Skeletal muscle satellite cell (primary cell): ENCODE data around the gene PRSS27.

Experiments
- H3K27me3 ChIP-seq: 2 replicates; pipeline ENCODE4 v1.7.0; 2013; ENCODE audit warnings: low read length; ENCODE audit not compliant: control insufficient read depth, insufficient read depth
- H3K36me3 ChIP-seq: 2 replicates; pipeline ENCODE4 v1.7.0; 2013; ENCODE audit warnings: mild to moderate bottlenecking, control low read depth, low read length; ENCODE audit not compliant: insufficient read depth
- H3K4me1 ChIP-seq: 2 replicates; pipeline ENCODE4 v1.7.0; 2013; ENCODE audit warnings: low read length; ENCODE audit not compliant: control insufficient read depth, insufficient read depth
- H3K4me2 ChIP-seq: 2 replicates; pipeline ENCODE4 v1.7.0; 2013; ENCODE audit warnings: mild to moderate bottlenecking, low read length
- H3K4me3 ChIP-seq: 2 replicates; pipeline ENCODE4 v1.7.0; 2013; ENCODE audit warnings: low read length
- H3K9ac ChIP-seq: 2 replicates; pipeline ENCODE4 v1.7.0; 2013; ENCODE audit warnings: mild to moderate bottlenecking, low read depth, low read length, moderate library complexity
- H3K9me3 ChIP-seq: replicated peaks from 2 replicates; pipeline ENCODE4 v1.7.0; 2013; ENCODE audit warnings: mild to moderate bottlenecking, control low read depth, low read length

The PRSS27 gene

GRCh38 chr16:2704983-2705275 lies 15.1 kb downstream of the PRSS27 start:
- H3K27me3 ChIP-seq = no peaks in the 10 kb centered on the region
- H3K9ac ChIP-seq = no peak overlapping the region
- no peak overlapping the region for H3K4me3 ChIP-seq
- no peaks in the 10 kb centered on the region for H3K9me3 ChIP-seq
- H3K4me2 ChIP-seq = no peak overlapping the region
- H3K36me3 ChIP-seq = peaks cover 79% of the 10 kb centered on the region
- H3K4me1 ChIP-seq = no peaks in the 10 kb centered on the region

- H3K9ac ChIP-seq = no peak overlapping the region
- no peak overlapping the region for H3K4me3 ChIP-seq
- H3K27me3 ChIP-seq = no peaks in the 10 kb centered on the region
- H3K4me1 ChIP-seq = peaks cover 5% of the 10 kb centered on the region
- H3K4me2 ChIP-seq = no peak overlapping the region
- H3K36me3 ChIP-seq = peaks cover 84% of the 10 kb centered on the region
- no peaks in the 10 kb centered on the region for H3K9me3 ChIP-seq
Observed at GRCh38 chr16:2704166-2704982, 15.7 kb downstream of the PRSS27 start.

- H3K4me2 ChIP-seq = no peak overlapping the region
- no peaks in the 10 kb centered on the region for H3K9me3 ChIP-seq
- peaks cover 85% of the 10 kb centered on the region for H3K36me3 ChIP-seq
- no peaks in the 10 kb centered on the region for H3K27me3 ChIP-seq
- peaks cover 13% of the 10 kb centered on the region for H3K4me1 ChIP-seq
- no peak overlapping the region for H3K9ac ChIP-seq
- no peak overlapping the region for H3K4me3 ChIP-seq
Observed at GRCh38 chr16:2702871-2703745, 16.9 kb downstream of the PRSS27 start.

- H3K9ac ChIP-seq = no peak overlapping the region
- no peak overlapping the region for H3K4me3 ChIP-seq
- H3K27me3 ChIP-seq = no peaks in the 10 kb centered on the region
- peaks cover 82% of the 10 kb centered on the region for H3K36me3 ChIP-seq
- H3K9me3 ChIP-seq = no peaks in the 10 kb centered on the region
- no peak overlapping the region for H3K4me2 ChIP-seq
- H3K4me1 ChIP-seq = peaks cover 13% of the 10 kb centered on the region
Observed at GRCh38 chr16:2702438-2702825, 17.6 kb downstream of the PRSS27 start.

- H3K4me1 ChIP-seq = peaks cover 13% of the 10 kb centered on the region
Observed at GRCh38 chr16:2701713-2702437, 18.1 kb downstream of the PRSS27 start.

GRCh38 chr16:2701272-2701671 lies 18.8 kb downstream of the PRSS27 start:
- Histone ChIP-seq H3K9me3 (no peaks in the 10 kb centered on the region), H3K4me1 (peaks cover 13% of the 10 kb centered on the region), H3K4me2 (no peak overlapping the region), H3K4me3 (no peak overlapping the region), H3K9ac (no peak overlapping the region), H3K27me3 (no peaks in the 10 kb centered on the region), H3K36me3 (peaks cover 85% of the 10 kb centered on the region)

More at GRCh38 chr16:2701713-2702437, 18.1 kb downstream of the PRSS27 start:
- H3K4me3 ChIP-seq = no peak overlapping the region
- no peak overlapping the region for H3K4me2 ChIP-seq
- H3K27me3 ChIP-seq = no peaks in the 10 kb centered on the region
- no peak overlapping the region for H3K9ac ChIP-seq
- H3K9me3 ChIP-seq = no peaks in the 10 kb centered on the region
- peaks cover 84% of the 10 kb centered on the region for H3K36me3 ChIP-seq

GRCh38 chr16:2700786-2701185 lies 19.2 kb downstream of the PRSS27 start:
- Histone ChIP-seq H3K36me3 (peaks cover 80% of the 10 kb centered on the region), H3K27me3 (no peaks in the 10 kb centered on the region), H3K4me2 (no peak overlapping the region)

GRCh38 chr16:2699791-2700600 lies 20.0 kb downstream of the PRSS27 start:
- H3K9me3 ChIP-seq = no peaks in the 10 kb centered on the region
- H3K4me1 ChIP-seq = peaks cover 13% of the 10 kb centered on the region
- H3K9ac ChIP-seq = no peak overlapping the region
- H3K36me3 ChIP-seq = peaks cover 73% of the 10 kb centered on the region
- no peak overlapping the region for H3K4me2 ChIP-seq
- H3K27me3 ChIP-seq = no peaks in the 10 kb centered on the region
- H3K4me3 ChIP-seq = no peak overlapping the region

More at GRCh38 chr16:2700786-2701185, 19.2 kb downstream of the PRSS27 start:
- Histone ChIP-seq H3K4me3 (no peak overlapping the region), H3K4me1 (peaks cover 13% of the 10 kb centered on the region), H3K9me3 (no peaks in the 10 kb centered on the region), H3K9ac (no peak overlapping the region)

GRCh38 chr16:2698965-2699750 lies 20.9 kb downstream of the PRSS27 start:
- Histone ChIP-seq H3K4me2 (peak overlapping the region; percentile 1), H3K4me1 (peaks cover 13% of the 10 kb centered on the region), H3K27me3 (no peaks in the 10 kb centered on the region), H3K9me3 (no peaks in the 10 kb centered on the region), H3K9ac (no peak overlapping the region), H3K36me3 (peaks cover 69% of the 10 kb centered on the region), H3K4me3 (no peak overlapping the region)

- Histone ChIP-seq H3K9ac (no peak overlapping the region), H3K4me1 (peaks cover 17% of the 10 kb centered on the region), H3K9me3 (no peaks in the 10 kb centered on the region), H3K36me3 (peaks cover 61% of the 10 kb centered on the region), H3K27me3 (no peaks in the 10 kb centered on the region), H3K4me3 (no peak overlapping the region), H3K4me2 (no peak overlapping the region)
Observed at GRCh38 chr16:2698103-2698870, 21.7 kb downstream of the PRSS27 start.
